SU-DHL-6 (cell line): ENCODE measurements around the gene SPSB1.

Experiments used
- H2AFZ ChIP-seq: fragments of 200-600 bp; sonication (generic); 2 replicates; pipeline ENCODE4 v1.6.1; 2014; ENCODE audit warnings: low read depth, mild to moderate bottlenecking, moderate library complexity, mixed read lengths, antibody characterized with exemption, low read length; ENCODE audit not compliant: severe bottlenecking
- H3F3A ChIP-seq: fragments of 200-600 bp; shearing (Covaris generic); 2 replicates; pipeline ENCODE4 v1.6.0; 2016; ENCODE audit warnings: antibody characterized with exemption, mild to moderate bottlenecking; ENCODE audit not compliant: insufficient read depth
- H3K27ac ChIP-seq: fragments of 200-600 bp; sonication (generic); 2 replicates; pipeline ENCODE4 v1.5.1; 2016; ENCODE audit warnings: low read depth, mild to moderate bottlenecking, low read length, moderate library complexity, mixed read lengths
- H3K27me3 ChIP-seq: fragments of 200-600 bp; sonication (generic), shearing (Covaris generic); 2 replicates; pipeline ENCODE4 v1.6.0; 2014; ENCODE audit warnings: mild to moderate bottlenecking, low read length
- H3K36me3 ChIP-seq: fragments of 200-600 bp; sonication (generic); 2 replicates; pipeline ENCODE4 v1.6.1; 2014; ENCODE audit warnings: mild to moderate bottlenecking, low read length, mixed read lengths
- H3K4me2 ChIP-seq: fragments of 300-600, 200-600 bp; shearing (Covaris generic), sonication (generic); 2 replicates; pipeline ENCODE4 v1.6.0; 2014; ENCODE audit warnings: low read length, low read depth, mild to moderate bottlenecking; ENCODE audit not compliant: poor library complexity, severe bottlenecking
- H3K4me3 ChIP-seq: fragments of 200-600 bp; sonication (generic); 2 replicates; pipeline ENCODE4 v1.5.1; 2014; ENCODE audit warnings: antibody characterized with exemption, low read length, mild to moderate bottlenecking, mixed read lengths; ENCODE audit not compliant: insufficient read depth, poor library complexity, severe bottlenecking
- H3K79me2 ChIP-seq: fragments of 200-600 bp; sonication (generic); 2 replicates; pipeline ENCODE4 v1.6.1; 2014; ENCODE audit warnings: mild to moderate bottlenecking, low read length, moderate library complexity; ENCODE audit not compliant: insufficient read depth
- H3K9ac ChIP-seq: fragments of 200-600 bp; sonication (generic); 2 replicates; pipeline ENCODE4 v1.7.0; 2014; ENCODE audit warnings: mild to moderate bottlenecking, low read length
- H3K9me2 ChIP-seq: fragments of 200-600 bp; sonication (generic); replicated peaks from 2 replicates; pipeline ENCODE4 v1.6.1; 2014; ENCODE audit warnings: low read length; ENCODE audit not compliant: insufficient read depth
- H3K9me3 ChIP-seq: fragments of 200-600 bp; sonication (generic); 2 replicates; pipeline ENCODE4 v1.6.1; 2014; ENCODE audit warnings: low read length, mixed read lengths; ENCODE audit not compliant: insufficient read depth
- H4K20me1 ChIP-seq: fragments of 200-600 bp; sonication (generic); 2 replicates; pipeline ENCODE4 v1.6.1; 2014; ENCODE audit warnings: low read depth, mild to moderate bottlenecking, antibody characterized with exemption, low read length, moderate library complexity, mixed read lengths
- EZH2phosphoT487 ChIP-seq: fragments of 200-600 bp; sonication (generic), shearing (Covaris generic); conservative IDR thresholded peaks from 2 replicates; pipeline ENCODE4 v1.6.1; 2018; ENCODE audit warnings: mild to moderate bottlenecking, antibody characterized with exemption, low read length, moderate library complexity, mixed read lengths
- TF ChIP-seq, protein P1 (sequence below): fragments of 200-600 bp; sonication (generic); IDR thresholded peaks from one replicate; pipeline ENCODE4 v1.5.1; 2017; ENCODE audit warnings: antibody characterized with exemption, mild to moderate bottlenecking, low read length, moderate library complexity; ENCODE audit not compliant: insufficient read depth, poor library complexity, severe bottlenecking

SPSB1 gene

DNA sequence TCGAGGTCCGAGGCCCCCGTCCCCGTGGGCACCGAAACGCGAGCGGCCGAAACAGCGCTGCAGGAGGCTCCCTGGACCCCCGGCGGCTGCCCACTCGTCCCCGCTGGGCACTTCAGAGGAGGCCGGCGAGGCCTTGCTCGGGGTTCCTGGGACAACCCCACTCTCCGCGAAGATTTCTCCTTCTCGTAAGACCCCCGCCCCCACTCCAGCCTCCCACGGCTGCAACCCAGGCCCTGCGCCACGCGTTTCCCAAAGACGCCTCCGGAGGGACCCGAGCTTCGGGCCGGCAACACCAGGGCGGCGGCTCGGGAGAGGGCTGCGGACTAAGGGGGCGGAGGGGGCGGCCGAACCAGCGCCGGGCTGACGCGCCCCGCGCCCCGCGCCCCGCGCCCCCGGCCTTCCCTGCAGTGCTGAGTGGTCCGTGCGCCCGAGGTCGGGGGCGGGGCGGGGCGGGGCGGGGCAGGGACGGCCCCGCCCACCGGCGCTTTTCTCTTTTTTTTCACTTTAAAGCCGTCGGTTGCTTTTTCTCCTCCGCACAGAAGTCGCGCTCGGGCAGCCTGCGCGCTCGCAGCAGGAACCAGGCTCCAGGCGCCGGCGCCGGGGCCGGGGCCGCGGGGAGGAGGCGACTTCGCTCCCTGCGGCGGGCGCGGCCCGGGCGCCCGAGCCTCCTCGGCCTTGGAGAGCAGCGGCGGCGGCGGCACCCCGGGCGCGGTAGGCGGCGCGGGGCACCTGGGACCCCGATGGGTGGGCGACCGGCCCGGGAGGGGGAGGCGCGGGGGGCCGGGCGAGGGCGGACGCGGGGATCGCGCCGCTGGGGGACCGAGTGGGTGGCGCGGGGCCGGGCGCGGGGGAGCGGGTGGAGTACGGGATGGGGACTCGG, at the start of gene SPSB1:
TSS of gene SPSB1 (plus strand) at position 534 of the 880 bp plus-strand sequence. CDS start 62,998 bp downstream, outside the sequence.
- Histone ChIP-seq H3K79me2 (no peaks in the 10 kb centered on the region), H3F3A (no peaks in the 10 kb centered on the region), H3K9ac (peak within 1 kb of the TSS; percentile 16; the same call in 1 of the 2 replicates), H3K9me3 (peaks cover 4% of the 10 kb centered on the region; the same call in 1 of the 2 replicates), H4K20me1 (no peaks in the 10 kb centered on the region), H2AFZ (no peak within 1 kb of the TSS), H3K36me3 (no peaks in the 10 kb centered on the region), H3K9me2 (no peaks in the 10 kb centered on the region), H3K27ac (no peak within 1 kb of the TSS), H3K4me2 (peak within 1 kb of the TSS; percentile 51), H3K27me3 (no peaks in the 10 kb centered on the region), H3K4me3 (peak within 1 kb of the TSS; percentile 38)
- TF ChIP-seq, protein P1, sequence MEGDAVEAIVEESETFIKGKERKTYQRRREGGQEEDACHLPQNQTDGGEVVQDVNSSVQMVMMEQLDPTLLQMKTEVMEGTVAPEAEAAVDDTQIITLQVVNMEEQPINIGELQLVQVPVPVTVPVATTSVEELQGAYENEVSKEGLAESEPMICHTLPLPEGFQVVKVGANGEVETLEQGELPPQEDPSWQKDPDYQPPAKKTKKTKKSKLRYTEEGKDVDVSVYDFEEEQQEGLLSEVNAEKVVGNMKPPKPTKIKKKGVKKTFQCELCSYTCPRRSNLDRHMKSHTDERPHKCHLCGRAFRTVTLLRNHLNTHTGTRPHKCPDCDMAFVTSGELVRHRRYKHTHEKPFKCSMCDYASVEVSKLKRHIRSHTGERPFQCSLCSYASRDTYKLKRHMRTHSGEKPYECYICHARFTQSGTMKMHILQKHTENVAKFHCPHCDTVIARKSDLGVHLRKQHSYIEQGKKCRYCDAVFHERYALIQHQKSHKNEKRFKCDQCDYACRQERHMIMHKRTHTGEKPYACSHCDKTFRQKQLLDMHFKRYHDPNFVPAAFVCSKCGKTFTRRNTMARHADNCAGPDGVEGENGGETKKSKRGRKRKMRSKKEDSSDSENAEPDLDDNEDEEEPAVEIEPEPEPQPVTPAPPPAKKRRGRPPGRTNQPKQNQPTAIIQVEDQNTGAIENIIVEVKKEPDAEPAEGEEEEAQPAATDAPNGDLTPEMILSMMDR = no peak
- no peak for TF ChIP-seq EZH2phosphoT487

DNA sequence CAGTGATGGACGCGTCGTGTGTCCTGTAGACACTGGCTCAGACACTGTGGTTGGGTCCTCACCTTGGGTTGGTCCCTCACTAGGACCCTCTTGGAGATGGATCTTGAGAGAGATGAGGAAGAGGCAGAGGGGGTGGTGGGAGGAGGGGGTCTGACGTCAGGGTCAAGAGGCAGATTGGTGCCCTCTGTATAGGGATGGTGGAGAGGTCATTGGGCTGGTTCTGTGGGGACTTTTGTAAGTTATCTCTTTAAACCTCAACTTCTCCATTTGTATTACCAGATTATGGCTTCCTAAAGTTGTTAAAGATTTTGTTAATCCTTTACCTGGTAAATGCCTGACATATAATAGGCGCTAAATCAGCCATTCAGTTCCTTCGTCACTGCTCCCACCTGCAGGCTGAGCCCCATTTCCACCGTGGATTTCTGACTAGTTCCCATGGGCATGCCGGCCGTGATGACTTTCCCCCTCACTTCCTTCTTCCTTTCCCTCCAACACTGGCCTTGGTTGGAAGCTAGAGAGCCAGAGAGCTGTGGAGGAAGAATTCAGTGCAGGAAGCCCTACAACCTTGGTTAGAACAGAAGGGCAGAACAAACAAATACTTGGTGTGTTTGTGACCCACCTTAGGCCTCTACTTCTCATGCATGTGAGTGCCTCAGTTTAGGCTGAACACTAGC, 49.5 kb upstream of the SPSB1 start:
- Histone ChIP-seq H3K27ac (no peak overlapping the region), H3F3A (no peaks in the 10 kb centered on the region), H3K4me3 (no peak overlapping the region), H4K20me1 (no peaks in the 10 kb centered on the region), H3K36me3 (no peaks in the 10 kb centered on the region), H3K27me3 (no peaks in the 10 kb centered on the region), H3K9me3 (no peaks in the 10 kb centered on the region), H3K9ac (no peak overlapping the region), H2AFZ (no peak overlapping the region), H3K9me2 (no peaks in the 10 kb centered on the region), H3K79me2 (no peaks in the 10 kb centered on the region), H3K4me2 (no peak overlapping the region)
- no peak for TF ChIP-seq EZH2phosphoT487
- TF ChIP-seq, protein P1 = no peak

DNA sequence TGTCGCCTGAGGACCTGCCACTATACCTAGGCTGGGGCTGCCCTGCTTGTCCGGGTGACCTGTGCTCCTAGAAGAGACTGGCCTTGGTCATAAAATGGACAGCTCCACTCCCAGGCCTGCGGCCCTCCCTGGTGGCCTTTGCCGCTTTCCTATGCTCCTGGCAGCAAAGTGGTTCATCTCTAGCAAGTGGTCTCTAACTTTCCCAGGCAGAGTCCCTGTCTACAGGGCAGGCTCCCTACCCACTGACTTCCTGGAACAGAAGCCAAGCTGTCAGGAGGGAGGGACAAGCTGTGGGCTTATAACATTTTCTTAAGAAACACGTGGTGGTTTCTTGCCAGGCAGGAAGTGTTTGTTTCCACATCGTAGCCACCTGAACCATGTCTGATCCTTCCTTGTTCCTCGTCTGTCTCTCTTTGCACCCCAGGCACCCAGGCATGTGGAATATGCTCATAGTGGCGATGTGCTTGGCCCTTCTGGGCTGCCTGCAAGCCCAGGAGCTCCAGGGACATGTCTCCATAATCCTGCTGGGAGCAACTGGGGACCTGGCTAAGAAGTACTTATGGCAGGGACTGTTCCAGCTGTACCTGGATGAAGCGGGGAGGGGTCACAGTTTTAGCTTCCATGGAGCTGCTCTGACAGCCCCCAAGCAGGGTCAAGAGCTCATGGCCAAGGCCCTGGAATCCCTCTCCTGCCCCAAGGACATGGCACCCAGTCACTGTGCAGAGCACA, 48.0 kb upstream of the SPSB1 start:
- no peak overlapping the region for H3K9ac ChIP-seq

More for the DNA sequence above, 48.0 kb upstream of the SPSB1 start:
- H3K36me3 ChIP-seq = no peaks in the 10 kb centered on the region
- no peaks in the 10 kb centered on the region for H3K27me3 ChIP-seq
- H3K27ac ChIP-seq = no peak overlapping the region
- H3F3A ChIP-seq = no peaks in the 10 kb centered on the region
- H4K20me1 ChIP-seq = no peaks in the 10 kb centered on the region
- TF ChIP-seq EZH2phosphoT487 = no peak
- TF ChIP-seq, protein P1 = no peak
- no peaks in the 10 kb centered on the region for H3K9me2 ChIP-seq
- no peaks in the 10 kb centered on the region for H3K79me2 ChIP-seq
- no peak overlapping the region for H3K4me3 ChIP-seq
- H2AFZ ChIP-seq = no peak overlapping the region
- H3K4me2 ChIP-seq = no peak overlapping the region
- no peaks in the 10 kb centered on the region for H3K9me3 ChIP-seq
